Activated CD4-positive, alpha-beta T cell treated with anti-CD3 and anti-CD28 coated beads, Interleukin-2, amount 10 ng/mL, durations not matched to agents 7 days and 5 days (primary cell): ENCODE results near the gene PPP2R2B. TPM values are rescaled to one million over a fixed set of nuclear protein-coding genes. Genes with fewer than 3 reads are reported as not detected.

ENCODE experiments used
- CTCF ChIA-PET: fragments of 350-600 bp; sonication (Branson Sonifier 250); formaldehyde crosslinking; loops from one replicate; lab custom pipeline; 2021; ENCODE audit warnings: antibody characterized with exemption; lab: Charles Lee
- POLR2A ChIA-PET: fragments of 350-600 bp; sonication (Branson Sonifier 250); formaldehyde crosslinking; loops from one replicate; lab custom pipeline; 2021; ENCODE audit warnings: antibody characterized with exemption; lab: Charles Lee
- DNase-seq: peaks from one replicate; pipeline ENCODE4 v3.0.0-alpha.2; 2020
- H3K27ac Mint-ChIP-seq: one replicate; pipeline ENCODE4 v1.8.0; 2021; ENCODE audit warnings: mild to moderate bottlenecking, moderate library complexity, mixed read lengths
- H3K27me3 Mint-ChIP-seq: one replicate; pipeline ENCODE4 v1.8.0; 2021; ENCODE audit warnings: mixed read lengths
- H3K36me3 Mint-ChIP-seq: one replicate; pipeline ENCODE4 v1.8.0; 2021; ENCODE audit warnings: low read depth, mixed read lengths
- H3K4me1 Mint-ChIP-seq: one replicate; pipeline ENCODE4 v1.8.0; 2021; ENCODE audit warnings: mixed read lengths
- H3K4me3 Mint-ChIP-seq: one replicate; pipeline ENCODE4 v1.8.0; 2021; ENCODE audit warnings: mild to moderate bottlenecking, moderate library complexity, mixed read lengths
- H3K9me3 Mint-ChIP-seq: one replicate; pipeline ENCODE4 v1.8.0; 2021; ENCODE audit warnings: mixed read lengths
- total RNA-seq, 2 experiments: library from RNA; stranded (reverse); gene quantifications; one replicate each; pipeline ENCODE4 v1.2.3, GENCODE V29; 2021

PPP2R2B gene
- total RNA-seq, 2 experiments from 2014 or later = 1.8 TPM

DNA sequence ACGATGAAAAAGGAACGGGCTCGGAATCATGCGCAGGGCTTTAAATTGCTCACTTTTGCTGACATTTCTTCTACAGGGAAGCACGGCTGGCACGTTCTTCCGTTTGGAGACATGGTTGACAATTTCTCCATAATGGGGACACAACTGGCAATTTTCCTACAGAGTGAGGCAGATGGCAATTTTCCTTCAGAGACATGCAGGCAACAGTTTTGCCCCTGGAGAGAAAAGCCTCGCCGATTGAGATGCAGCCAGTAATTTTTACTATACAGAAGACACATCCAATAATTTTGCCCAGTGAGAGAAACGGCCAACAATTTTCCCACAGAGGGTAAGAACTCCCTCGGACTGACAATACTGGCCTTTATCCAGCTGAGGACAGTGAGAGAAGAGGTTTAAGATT is 271.7 kb downstream of the PPP2R2B start:
- Mint-ChIP-seq H3K4me1 (no peaks in the 10 kb centered on the region), H3K27me3 (no peaks in the 10 kb centered on the region), H3K36me3 (no peaks in the 10 kb centered on the region), H3K4me3 (no peak overlapping the region), H3K9me3 (peaks cover 7% of the 10 kb centered on the region), H3K27ac (no peak overlapping the region)
- POLR2A ChIA-PET = no interaction called here
- CTCF ChIA-PET = no interaction called here
- no peak for DNase-seq

DNA sequence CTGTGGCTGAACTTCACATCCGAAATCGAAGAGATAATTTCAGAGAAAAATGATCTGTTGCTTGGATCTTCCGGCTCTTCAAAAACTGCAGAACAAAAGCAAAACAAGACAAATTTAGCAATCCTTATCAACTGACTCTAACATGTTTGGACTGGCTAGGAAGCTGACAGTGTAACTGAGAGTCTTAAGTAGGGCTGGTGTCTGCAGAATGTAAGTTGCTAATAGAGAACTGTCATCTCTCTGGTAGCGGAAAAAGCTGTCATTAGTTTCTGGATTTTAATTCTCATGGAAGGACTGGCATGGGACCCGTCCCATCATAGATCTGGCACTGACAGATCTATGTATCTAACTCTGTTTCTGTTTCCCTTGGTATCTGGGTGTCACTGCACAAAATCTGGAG is 278.2 kb downstream of the PPP2R2B start:
- CTCF ChIA-PET = no interaction called here
- no peak for DNase-seq
- H3K4me1 Mint-ChIP-seq = no peaks in the 10 kb centered on the region
- H3K27me3 Mint-ChIP-seq = no peaks in the 10 kb centered on the region
- no peaks in the 10 kb centered on the region for H3K36me3 Mint-ChIP-seq
- H3K4me3 Mint-ChIP-seq = no peak overlapping the region
- no peaks in the 10 kb centered on the region for H3K9me3 Mint-ChIP-seq
- H3K27ac Mint-ChIP-seq = no peak overlapping the region
- POLR2A ChIA-PET = no interaction called here

DNA sequence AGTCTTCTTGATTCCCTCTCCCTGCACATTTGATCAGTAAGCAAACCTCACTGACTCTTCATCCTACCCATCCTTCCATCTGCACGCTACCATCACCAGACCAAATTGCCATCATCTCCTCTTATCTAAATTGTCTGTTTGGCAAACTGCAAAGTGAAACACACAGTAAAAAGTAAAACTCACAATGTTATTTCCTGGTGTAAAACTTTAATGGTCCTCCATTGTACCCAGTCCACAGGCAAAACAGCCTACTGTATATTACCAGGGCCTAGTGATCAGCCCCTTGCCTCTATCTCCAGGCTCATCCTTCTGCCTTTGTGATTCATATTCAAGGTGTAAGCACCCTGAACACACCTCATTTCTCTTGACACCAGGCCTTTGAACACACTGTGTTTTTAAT is 279.3 kb downstream of the PPP2R2B start:
- CTCF ChIA-PET = no interaction called here

DNA sequence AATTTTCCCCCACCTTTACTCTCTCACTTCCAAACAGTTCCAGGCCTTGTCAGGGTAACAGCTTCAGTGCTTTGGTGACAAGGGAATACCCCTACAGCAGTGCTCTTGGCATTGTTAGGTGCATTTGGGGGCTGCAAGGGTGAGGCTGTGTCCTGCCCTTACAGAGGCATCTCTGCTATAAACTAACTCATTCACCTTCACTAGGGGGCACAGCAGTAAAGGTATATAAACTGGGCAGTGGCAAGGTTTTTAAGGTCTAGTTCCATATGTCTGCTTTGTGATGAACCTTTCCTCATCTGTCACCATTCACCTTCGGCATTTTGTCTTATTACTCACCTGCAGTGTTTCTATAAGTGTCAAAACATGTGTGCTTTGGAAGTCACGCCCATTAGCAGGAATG is 283.5 kb downstream of the PPP2R2B start:
- CTCF ChIA-PET = no interaction called here
- H3K4me3 Mint-ChIP-seq = no peak overlapping the region
- no peaks in the 10 kb centered on the region for H3K36me3 Mint-ChIP-seq
- POLR2A ChIA-PET = no interaction called here
- H3K4me1 Mint-ChIP-seq = no peaks in the 10 kb centered on the region
- no peak overlapping the region for H3K27ac Mint-ChIP-seq
- H3K27me3 Mint-ChIP-seq = no peaks in the 10 kb centered on the region
- no peaks in the 10 kb centered on the region for H3K9me3 Mint-ChIP-seq
- DNase-seq = no peak

More for the DNA sequence above, 279.3 kb downstream of the PPP2R2B start:
- H3K36me3 Mint-ChIP-seq = no peaks in the 10 kb centered on the region
- H3K4me3 Mint-ChIP-seq = no peak overlapping the region
- DNase-seq = no peak
- H3K27ac Mint-ChIP-seq = no peak overlapping the region
- H3K27me3 Mint-ChIP-seq = no peaks in the 10 kb centered on the region
- no peaks in the 10 kb centered on the region for H3K9me3 Mint-ChIP-seq
- no peaks in the 10 kb centered on the region for H3K4me1 Mint-ChIP-seq
- POLR2A ChIA-PET = no interaction called here

DNA sequence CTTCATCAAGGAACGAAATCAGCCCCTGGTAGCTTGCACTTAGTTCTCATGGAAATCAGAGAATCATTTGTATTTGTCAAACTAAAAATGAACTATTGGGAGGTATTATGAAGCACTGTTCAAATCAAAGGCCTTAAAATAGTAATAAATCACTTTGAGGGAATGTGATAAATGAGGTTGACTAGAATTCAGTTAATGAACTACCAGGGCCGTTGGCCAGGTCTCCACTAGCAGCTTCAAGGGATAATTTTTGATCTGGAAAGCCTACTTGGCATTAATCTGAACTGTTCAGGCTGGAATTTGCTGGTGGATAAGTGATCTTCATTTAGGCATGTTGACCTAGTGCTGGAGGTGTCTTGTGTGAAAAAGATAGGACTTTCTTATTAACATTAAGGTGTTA is 286.2 kb downstream of the PPP2R2B start:
- Mint-ChIP-seq H3K4me3 (no peak overlapping the region), H3K27ac (no peak overlapping the region), H3K27me3 (no peaks in the 10 kb centered on the region), H3K9me3 (no peaks in the 10 kb centered on the region), H3K36me3 (no peaks in the 10 kb centered on the region), H3K4me1 (no peaks in the 10 kb centered on the region)
- CTCF ChIA-PET = interaction anchor here (1.0 kb wide), 1 partner anchor 341 kb away, joined by 3 read pairs; no protein-coding TSS in a partner anchor
- no peak for DNase-seq
- POLR2A ChIA-PET = no interaction called here

DNA sequence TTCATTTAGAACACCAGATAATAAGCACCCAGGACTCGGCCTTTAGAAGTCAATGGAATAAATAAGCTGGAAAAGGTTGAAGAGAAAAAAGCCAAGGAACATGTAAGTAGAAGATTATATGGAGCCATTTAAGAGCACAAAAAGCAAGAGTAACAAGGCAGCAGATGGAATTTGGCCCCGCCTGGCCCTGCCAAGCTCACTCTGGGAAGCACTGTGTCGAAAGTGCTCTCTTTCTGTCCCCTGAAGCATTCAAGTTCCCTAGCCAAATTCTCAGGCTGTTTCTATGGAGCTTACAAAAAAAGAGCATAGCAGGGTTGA is 289.6 kb downstream of the PPP2R2B start:
- CTCF ChIA-PET = no interaction called here

DNA sequence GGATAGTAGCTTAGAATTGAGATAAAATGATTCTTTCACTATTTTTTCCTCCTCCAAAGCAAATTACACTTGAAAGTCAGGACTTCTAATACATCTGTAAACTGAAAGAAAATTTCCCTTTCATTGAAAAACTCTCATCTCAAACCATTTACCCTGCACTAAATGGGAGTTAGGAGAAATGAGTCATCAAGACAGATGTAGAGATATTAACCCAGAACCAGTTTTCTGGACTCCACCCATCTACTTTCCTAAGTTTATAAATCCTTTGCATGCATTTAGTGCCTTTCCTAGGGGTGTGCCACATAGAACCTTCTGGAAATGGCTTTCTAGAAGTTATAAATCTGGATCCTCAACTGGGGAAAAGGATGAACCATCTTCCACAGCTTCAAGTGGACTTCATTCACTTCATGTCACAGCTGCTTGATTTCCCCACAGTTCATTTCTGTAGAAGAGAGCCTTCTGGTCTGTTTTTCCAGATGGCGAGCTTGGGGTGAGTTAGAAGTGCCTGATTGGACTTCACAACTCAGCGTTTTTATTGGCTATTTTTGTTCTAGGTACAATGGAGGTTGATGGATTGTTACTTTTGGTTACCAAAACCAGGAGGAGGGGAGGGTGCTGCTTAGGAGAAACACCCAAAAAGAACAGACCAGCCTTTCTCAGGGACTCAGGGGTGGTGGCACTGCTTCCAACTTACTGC is 290.1 kb downstream of the PPP2R2B start:
- no peaks in the 10 kb centered on the region for H3K27me3 Mint-ChIP-seq
- DNase-seq = no peak
- no peaks in the 10 kb centered on the region for H3K36me3 Mint-ChIP-seq
- ChIA-PET POLR2A (no interaction called here), CTCF (no interaction called here)
- no peak overlapping the region for H3K4me3 Mint-ChIP-seq
- H3K9me3 Mint-ChIP-seq = no peaks in the 10 kb centered on the region
- H3K4me1 Mint-ChIP-seq = no peaks in the 10 kb centered on the region
- H3K27ac Mint-ChIP-seq = no peak overlapping the region

More for the DNA sequence above, 289.6 kb downstream of the PPP2R2B start:
- Mint-ChIP-seq H3K36me3 (no peaks in the 10 kb centered on the region), H3K27me3 (no peaks in the 10 kb centered on the region), H3K27ac (no peak overlapping the region), H3K9me3 (no peaks in the 10 kb centered on the region), H3K4me1 (no peaks in the 10 kb centered on the region), H3K4me3 (no peak overlapping the region)
- DNase-seq = no peak
- POLR2A ChIA-PET = no interaction called here

DNA sequence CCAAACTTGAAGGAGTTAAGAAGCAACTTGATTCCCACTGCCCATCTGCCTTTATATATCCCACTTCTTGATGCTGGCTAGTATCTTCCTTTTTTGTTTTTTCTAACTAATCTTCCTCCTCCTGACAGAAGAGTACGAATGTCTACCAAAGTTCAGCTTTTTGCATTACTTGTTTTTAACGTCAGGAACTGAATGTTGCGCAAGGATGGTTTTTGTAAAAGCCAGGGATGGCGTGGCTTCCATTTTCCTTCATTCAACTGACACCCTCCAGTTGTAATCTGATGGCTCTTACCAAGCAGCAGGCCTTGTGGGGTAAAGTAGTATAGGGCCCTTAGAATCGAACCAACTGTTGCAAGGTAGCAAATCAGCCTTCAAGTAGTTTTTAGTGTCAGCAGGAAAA is 291.8 kb downstream of the PPP2R2B start:
- Mint-ChIP-seq H3K27ac (no peak overlapping the region), H3K4me3 (no peak overlapping the region), H3K4me1 (no peaks in the 10 kb centered on the region), H3K9me3 (no peaks in the 10 kb centered on the region), H3K27me3 (peaks cover 6% of the 10 kb centered on the region), H3K36me3 (no peaks in the 10 kb centered on the region)
- ChIA-PET POLR2A (no interaction called here), CTCF (no interaction called here)
- DNase-seq = no peak

DNA sequence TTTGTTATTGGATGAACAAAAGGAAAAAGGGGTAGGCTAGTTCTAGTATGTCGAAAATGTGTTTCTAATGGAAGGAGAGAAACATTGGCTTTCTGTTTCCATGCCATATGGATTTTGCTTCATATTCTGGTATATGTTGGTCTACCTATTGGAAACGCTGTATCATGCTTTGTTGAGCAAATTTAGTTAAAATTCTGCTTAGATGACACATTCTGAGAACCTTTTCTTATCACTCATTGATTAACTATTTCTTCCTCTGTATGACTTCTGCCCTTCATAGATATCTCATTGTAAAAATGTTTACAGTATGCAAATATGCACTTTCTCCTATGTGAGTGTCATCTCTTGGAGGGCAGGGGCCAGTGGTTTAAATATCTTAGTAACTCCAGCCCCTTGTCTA is 293.8 kb downstream of the PPP2R2B start:
- Mint-ChIP-seq H3K36me3 (no peaks in the 10 kb centered on the region), H3K27me3 (peaks cover 9% of the 10 kb centered on the region), H3K27ac (no peak overlapping the region), H3K4me1 (no peaks in the 10 kb centered on the region), H3K4me3 (no peak overlapping the region), H3K9me3 (no peaks in the 10 kb centered on the region)
- DNase-seq = no peak
- ChIA-PET CTCF (no interaction called here), POLR2A (no interaction called here)

DNA sequence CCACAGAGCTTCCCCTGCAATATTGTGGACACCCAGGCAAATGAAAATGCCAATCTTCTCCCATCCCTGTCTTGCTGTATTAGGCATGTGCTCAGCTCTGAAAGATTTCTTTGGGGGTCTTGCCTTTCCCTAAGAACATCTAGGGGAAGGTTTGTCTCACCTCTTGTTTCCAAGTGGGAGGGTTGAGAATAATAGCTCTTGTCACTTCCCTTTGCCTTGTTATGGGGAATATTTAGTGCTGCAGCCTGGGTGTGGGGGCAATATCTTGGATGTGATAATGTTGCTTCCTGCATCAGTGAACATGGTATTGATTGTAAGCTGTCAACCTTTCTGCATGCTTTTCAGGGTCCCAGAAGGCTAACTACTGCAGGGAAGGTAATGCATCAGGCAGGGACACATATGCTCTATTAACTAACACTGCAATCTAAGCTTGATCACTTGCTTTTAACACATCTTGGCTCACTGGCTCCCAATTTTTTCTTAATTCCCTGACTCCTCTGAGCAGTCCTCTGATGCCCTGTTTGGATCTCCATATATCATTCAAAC is 296.4 kb downstream of the PPP2R2B start:
- POLR2A ChIA-PET = no interaction called here
- Mint-ChIP-seq H3K9me3 (no peaks in the 10 kb centered on the region), H3K36me3 (no peaks in the 10 kb centered on the region), H3K4me3 (no peak overlapping the region), H3K4me1 (no peaks in the 10 kb centered on the region), H3K27me3 (peaks cover 16% of the 10 kb centered on the region), H3K27ac (no peak overlapping the region)
- DNase-seq = no peak
- CTCF ChIA-PET = no interaction called here

DNA sequence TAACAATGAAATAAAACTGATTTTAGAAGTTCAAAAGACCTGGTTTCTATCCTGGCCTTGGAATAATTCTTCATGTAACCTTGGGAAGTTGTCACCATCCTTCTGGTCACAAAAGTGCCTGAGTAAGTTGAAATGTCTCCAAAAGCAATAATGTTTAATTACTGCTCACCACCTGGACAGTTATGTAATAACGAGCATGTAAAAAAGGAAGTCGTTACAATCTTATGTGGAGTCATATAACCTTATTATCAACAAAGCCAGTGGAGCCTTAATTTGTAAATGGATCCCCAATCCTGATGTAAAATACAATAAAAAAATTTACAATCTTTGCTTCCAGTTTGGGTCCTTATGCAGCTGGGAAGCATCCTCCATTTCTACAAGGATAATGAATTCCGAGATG is 298.3 kb downstream of the PPP2R2B start:
- no peak for DNase-seq
- no peaks in the 10 kb centered on the region for H3K36me3 Mint-ChIP-seq
- H3K9me3 Mint-ChIP-seq = peaks cover 6% of the 10 kb centered on the region
- no peak overlapping the region for H3K27ac Mint-ChIP-seq
- ChIA-PET CTCF (no interaction called here), POLR2A (no interaction called here)
- no peak overlapping the region for H3K4me3 Mint-ChIP-seq
- no peaks in the 10 kb centered on the region for H3K4me1 Mint-ChIP-seq
- peaks cover 16% of the 10 kb centered on the region for H3K27me3 Mint-ChIP-seq

DNA sequence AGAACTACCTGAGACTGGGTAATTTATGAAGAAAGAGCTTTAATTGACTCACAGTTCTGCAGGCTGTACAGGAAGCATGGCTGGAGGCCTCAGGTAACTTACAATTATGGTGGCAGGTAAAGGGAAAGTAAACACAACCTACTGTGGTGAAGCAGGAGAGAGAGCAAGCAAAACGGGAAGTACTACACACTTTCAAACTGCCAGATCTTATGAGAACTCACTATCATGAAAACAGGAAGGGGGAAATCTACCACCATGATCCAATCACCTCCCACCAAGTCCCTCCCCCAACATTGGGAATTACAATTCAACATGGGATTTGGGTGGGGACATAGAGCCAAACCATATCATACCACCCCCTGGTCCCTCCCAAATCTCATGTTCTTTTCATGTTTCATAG is 303.8 kb downstream of the PPP2R2B start:
- Mint-ChIP-seq H3K9me3 (peaks cover 7% of the 10 kb centered on the region), H3K27me3 (peaks cover 13% of the 10 kb centered on the region), H3K27ac (no peak overlapping the region), H3K4me1 (no peaks in the 10 kb centered on the region), H3K36me3 (no peaks in the 10 kb centered on the region), H3K4me3 (no peak overlapping the region)
- POLR2A ChIA-PET = no interaction called here
- CTCF ChIA-PET = no interaction called here
- DNase-seq = no peak

DNA sequence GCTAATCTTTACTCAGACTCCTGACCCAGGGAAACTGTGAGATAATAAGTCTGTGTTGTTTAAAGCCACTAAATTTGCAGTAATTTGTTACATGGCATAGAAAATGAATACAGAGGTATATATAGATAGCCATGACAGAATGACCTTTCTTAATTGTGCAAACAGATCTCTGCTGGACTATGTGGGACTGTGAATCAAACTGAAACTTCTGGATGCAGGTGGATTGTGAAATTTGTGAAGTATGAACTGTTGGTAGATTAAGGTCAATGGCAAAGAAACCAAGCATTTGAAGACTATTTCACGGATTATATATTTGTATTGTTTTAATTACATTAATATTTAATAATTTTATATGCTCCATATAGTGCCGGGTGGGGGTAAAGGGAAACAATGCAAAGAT is 310.4 kb downstream of the PPP2R2B start:
- no peaks in the 10 kb centered on the region for H3K36me3 Mint-ChIP-seq
- no peak overlapping the region for H3K4me3 Mint-ChIP-seq
- no peaks in the 10 kb centered on the region for H3K9me3 Mint-ChIP-seq
- H3K4me1 Mint-ChIP-seq = peaks cover 5% of the 10 kb centered on the region
- POLR2A ChIA-PET = no interaction called here
- DNase-seq = no peak
- no peak overlapping the region for H3K27ac Mint-ChIP-seq
- CTCF ChIA-PET = no interaction called here
- peaks cover 5% of the 10 kb centered on the region for H3K27me3 Mint-ChIP-seq
